Stomach smooth muscle (tissue), 2 donors: Measurements from ENCODE around the gene AKTIP.
"Not testable (repeated sequence)": the region's sequence is repeated elsewhere in the genome, so short reads cannot be mapped to it uniquely, and the experiment has no call there.

Source experiments
- H3K27ac ChIP-seq: one replicate; pipeline ENCODE4 v1.7.0; 2013; ENCODE audit warnings: mild to moderate bottlenecking, low read length, inconsistent platforms
- H3K27me3 ChIP-seq, 2 donors: one replicate each; pipeline ENCODE4 v1.7.0; 2013; ENCODE audit warnings: low read length in 2 of 2; ENCODE audit not compliant: insufficient read depth in 2 of 2, control insufficient read depth in 1 of 2
- H3K36me3 ChIP-seq, 2 donors: one replicate each; pipeline ENCODE4 v1.7.0; 2013; ENCODE audit warnings: low read length in 2 of 2; ENCODE audit not compliant: control insufficient read depth in 2 of 2, insufficient read depth in 2 of 2
- H3K4me1 ChIP-seq: one replicate; pipeline ENCODE4 v1.7.0; 2013; ENCODE audit warnings: low read length; ENCODE audit not compliant: control insufficient read depth, insufficient read depth
- H3K4me3 ChIP-seq, 2 donors: one replicate each; pipeline ENCODE4 v1.7.0; 2013; ENCODE audit warnings: low read length in 2 of 2
- H3K9ac ChIP-seq, 2 donors: one replicate each; pipeline ENCODE4 v1.7.0; 2013; ENCODE audit warnings: low read length in 2 of 2, mild to moderate bottlenecking in 1 of 2
- H3K9me3 ChIP-seq, 2 donors: one replicate each; pipeline ENCODE4 v1.7.0; 2013; ENCODE audit warnings: low read length in 2 of 2; ENCODE audit not compliant: control insufficient read depth in 2 of 2
- donor health status: healthy.
- donor health status: Pancreatic carcinoma.

The AKTIP gene

GRCh38 chr16:53515259-53515658, 12.2 kb upstream of the AKTIP start:
- H3K4me3 ChIP-seq, result no peak overlapping the region

GRCh38 chr16:53512795-53513194, 9.8 kb upstream of the AKTIP start:
- not testable (repeated sequence) for H3K36me3 ChIP-seq, H3K9ac ChIP-seq, H3K27me3 ChIP-seq, H3K4me1 ChIP-seq, H3K9me3 ChIP-seq, H3K27ac ChIP-seq, H3K4me3 ChIP-seq

More at GRCh38 chr16:53515259-53515658, 12.2 kb upstream of the AKTIP start:
- no peaks in the 10 kb centered on the region for H3K36me3 ChIP-seq
- no peaks in the 10 kb centered on the region for H3K27me3 ChIP-seq
- H3K9ac ChIP-seq, result no peak overlapping the region
- peaks cover under 1% of the 10 kb centered on the region for H3K4me1 ChIP-seq
- H3K9me3 ChIP-seq, result no peaks in the 10 kb centered on the region
- no peak overlapping the region for H3K27ac ChIP-seq

GRCh38 chr16:53511403-53512280, 8.6 kb upstream of the AKTIP start:
- H3K36me3 ChIP-seq, result no peaks in the 10 kb centered on the region
- H3K27me3 ChIP-seq, result no peaks in the 10 kb centered on the region
- peaks cover 3% of the 10 kb centered on the region for H3K4me1 ChIP-seq
- no peak overlapping the region for H3K4me3 ChIP-seq
- no peak overlapping the region for H3K9ac ChIP-seq
- H3K27ac ChIP-seq, result no peak overlapping the region
- no peaks in the 10 kb centered on the region for H3K9me3 ChIP-seq

GRCh38 chr16:53511084-53511402, 8.0 kb upstream of the AKTIP start:
- H3K4me3 ChIP-seq, result no peak overlapping the region
- H3K9me3 ChIP-seq, result no peaks in the 10 kb centered on the region
- no peak overlapping the region for H3K27ac ChIP-seq
- H3K36me3 ChIP-seq, result no peaks in the 10 kb centered on the region
- H3K27me3 ChIP-seq, result no peaks in the 10 kb centered on the region
- H3K9ac ChIP-seq, result no peak overlapping the region
- peaks cover 3% of the 10 kb centered on the region for H3K4me1 ChIP-seq

GRCh38 chr16:53510704-53511070, 7.7 kb upstream of the AKTIP start:
- Histone ChIP-seq H3K36me3 (no peaks in the 10 kb centered on the region), H3K9ac (no peak overlapping the region), H3K27ac (no peak overlapping the region), H3K4me1 (peaks cover 3% of the 10 kb centered on the region), H3K4me3 (no peak overlapping the region), H3K9me3 (no peaks in the 10 kb centered on the region), H3K27me3 (no peaks in the 10 kb centered on the region)

- no peaks in the 10 kb centered on the region for H3K27me3 ChIP-seq
- H3K4me1 ChIP-seq, result peaks cover 3% of the 10 kb centered on the region
- no peak overlapping the region for H3K27ac ChIP-seq
- peak overlapping the region in 1 of 2 donors; percentile 55 for H3K4me3 ChIP-seq
- H3K9me3 ChIP-seq, result no peaks in the 10 kb centered on the region
- no peak overlapping the region for H3K9ac ChIP-seq
- no peaks in the 10 kb centered on the region for H3K36me3 ChIP-seq
These were observed 7.1 kb upstream of the AKTIP start for GRCh38 chr16:53509906-53510703.

- Histone ChIP-seq H3K27ac (no peak overlapping the region), H3K36me3 (no peaks in the 10 kb centered on the region), H3K9ac (no peak overlapping the region), H3K4me1 (peaks cover 19% of the 10 kb centered on the region), H3K4me3 (no peak overlapping the region), H3K9me3 (no peaks in the 10 kb centered on the region), H3K27me3 (no peaks in the 10 kb centered on the region)
These were observed 4.6 kb upstream of the AKTIP start for GRCh38 chr16:53507464-53508179.

- Histone ChIP-seq H3K27me3 (no peaks in the 10 kb centered on the region), H3K27ac (no peak overlapping the region), H3K9ac (no peak overlapping the region), H3K9me3 (no peaks in the 10 kb centered on the region), H3K4me3 (no peak overlapping the region), H3K4me1 (peaks cover 27% of the 10 kb centered on the region), H3K36me3 (no peaks in the 10 kb centered on the region)
These were observed 3.2 kb upstream of the AKTIP start for GRCh38 chr16:53506254-53506653.

- Histone ChIP-seq H3K4me1 (peaks cover 31% of the 10 kb centered on the region), H3K27ac (peak overlapping the region; percentile 96), H3K9me3 (no peaks in the 10 kb centered on the region), H3K9ac (peak overlapping the region; percentile 83 to 84), H3K4me3 (peak overlapping the region; percentile 80 to 85), H3K27me3 (no peaks in the 10 kb centered on the region), H3K36me3 (no peaks in the 10 kb centered on the region)
These were observed 1.7 kb upstream of the AKTIP start for GRCh38 chr16:53504665-53505064.

GRCh38 chr16:53503991-53504663, 1.1 kb upstream of the AKTIP start:
- H3K9ac ChIP-seq, result peak overlapping the region; percentile 83 to 84
- H3K4me1 ChIP-seq, result peaks cover 31% of the 10 kb centered on the region
- peak overlapping the region; percentile 80 to 85 for H3K4me3 ChIP-seq

More at GRCh38 chr16:53503991-53504663, 1.1 kb upstream of the AKTIP start:
- H3K36me3 ChIP-seq, result no peaks in the 10 kb centered on the region
- no peaks in the 10 kb centered on the region for H3K27me3 ChIP-seq
- peak overlapping the region; percentile 96 for H3K27ac ChIP-seq
- no peaks in the 10 kb centered on the region for H3K9me3 ChIP-seq
